Measurements from ENCODE around the gene CD101. TPM values are rescaled to one million over a fixed set of nuclear protein-coding genes. Genes with fewer than 3 reads are reported as not detected.
"Not testable (repeated sequence)": the region's sequence is repeated elsewhere in the genome, so short reads cannot be mapped to it uniquely, and the experiment has no call there.

CD101 gene
- total RNA-seq, 4 donors from 2014 or later = 1.2 to 5.3 (median 2.8) TPM

GRCh38 chr1:116968724-116969123, 32.8 kb upstream of the CD101 start:
- H3K36me3 ChIP-seq = peaks cover 18% of the 10 kb centered on the region
- WGBS = 64% methylated on average over 3 of the region's 3 CpGs

GRCh38 chr1:116971258-116971860, 30.2 kb upstream of the CD101 start:
- Histone ChIP-seq H3K27me3 (no peaks in the 10 kb centered on the region), H3K9me3 (no peaks in the 10 kb centered on the region), H3K4me1 (peaks cover 12% of the 10 kb centered on the region), H3K27ac (no peak overlapping the region), H3K4me3 (no peak overlapping the region), H3K36me3 (peaks cover 28% of the 10 kb centered on the region)
- DNase-seq (ENCODE audit: low spot score in 2 of 2) = no peak
- WGBS = 76% methylated on average over 4 of the region's 4 CpGs
- TF ChIP-seq POLR2A (IDR thresholded peaks at IDR 0.05) (no peak), POLR2AphosphoS5 (IDR thresholded peaks at IDR 0.05) (no peak), EP300 (IDR thresholded peaks at IDR 0.05) (no peak)
- TF ChIP-seq, protein P1, sequence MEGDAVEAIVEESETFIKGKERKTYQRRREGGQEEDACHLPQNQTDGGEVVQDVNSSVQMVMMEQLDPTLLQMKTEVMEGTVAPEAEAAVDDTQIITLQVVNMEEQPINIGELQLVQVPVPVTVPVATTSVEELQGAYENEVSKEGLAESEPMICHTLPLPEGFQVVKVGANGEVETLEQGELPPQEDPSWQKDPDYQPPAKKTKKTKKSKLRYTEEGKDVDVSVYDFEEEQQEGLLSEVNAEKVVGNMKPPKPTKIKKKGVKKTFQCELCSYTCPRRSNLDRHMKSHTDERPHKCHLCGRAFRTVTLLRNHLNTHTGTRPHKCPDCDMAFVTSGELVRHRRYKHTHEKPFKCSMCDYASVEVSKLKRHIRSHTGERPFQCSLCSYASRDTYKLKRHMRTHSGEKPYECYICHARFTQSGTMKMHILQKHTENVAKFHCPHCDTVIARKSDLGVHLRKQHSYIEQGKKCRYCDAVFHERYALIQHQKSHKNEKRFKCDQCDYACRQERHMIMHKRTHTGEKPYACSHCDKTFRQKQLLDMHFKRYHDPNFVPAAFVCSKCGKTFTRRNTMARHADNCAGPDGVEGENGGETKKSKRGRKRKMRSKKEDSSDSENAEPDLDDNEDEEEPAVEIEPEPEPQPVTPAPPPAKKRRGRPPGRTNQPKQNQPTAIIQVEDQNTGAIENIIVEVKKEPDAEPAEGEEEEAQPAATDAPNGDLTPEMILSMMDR (IDR thresholded peaks at IDR 0.05) = no peak

More at GRCh38 chr1:116968724-116969123, 32.8 kb upstream of the CD101 start:
- Histone ChIP-seq H3K9me3 (no peaks in the 10 kb centered on the region), H3K4me3 (no peak overlapping the region), H3K27ac (no peak overlapping the region), H3K27me3 (no peaks in the 10 kb centered on the region), H3K4me1 (peaks cover 12% of the 10 kb centered on the region)
- no peak for DNase-seq (ENCODE audit: low spot score in 2 of 2)
- TF ChIP-seq, protein P1 (IDR thresholded peaks at IDR 0.05) = no peak
- TF ChIP-seq POLR2AphosphoS5 (IDR thresholded peaks at IDR 0.05) = no peak
- TF ChIP-seq POLR2A (IDR thresholded peaks at IDR 0.05) = no peak
- TF ChIP-seq EP300 (IDR thresholded peaks at IDR 0.05) = no peak

- peaks cover 12% of the 10 kb centered on the region for H3K4me1 ChIP-seq
- DNase-seq (ENCODE audit: low spot score in 2 of 2) = no peak
- H3K27me3 ChIP-seq = no peaks in the 10 kb centered on the region
- WGBS = 72% methylated on average over 6 of the region's 6 CpGs
- no peaks in the 10 kb centered on the region for H3K9me3 ChIP-seq
- H3K36me3 ChIP-seq = peaks cover 20% of the 10 kb centered on the region
- H3K4me3 ChIP-seq = no peak overlapping the region
- no peak for TF ChIP-seq POLR2A (IDR thresholded peaks at IDR 0.05)
- H3K27ac ChIP-seq = no peak overlapping the region
These were observed 29.4 kb upstream of the CD101 start for GRCh38 chr1:116971965-116972673.

- Histone ChIP-seq H3K9me3 (no peaks in the 10 kb centered on the region), H3K27ac (no peak overlapping the region), H3K36me3 (peaks cover 18% of the 10 kb centered on the region), H3K4me1 (peaks cover 12% of the 10 kb centered on the region), H3K4me3 (no peak overlapping the region), H3K27me3 (no peaks in the 10 kb centered on the region)
- TF ChIP-seq, protein P1 (IDR thresholded peaks at IDR 0.05) = no peak
- no peak for TF ChIP-seq POLR2AphosphoS5 (IDR thresholded peaks at IDR 0.05)
- no peak for TF ChIP-seq EP300 (IDR thresholded peaks at IDR 0.05)
- TF ChIP-seq POLR2A (IDR thresholded peaks at IDR 0.05) = no peak
- 49% methylated on average over 2 of the region's 2 CpGs for WGBS
- no peak for DNase-seq (ENCODE audit: low spot score in 2 of 2)
These were observed 28.9 kb upstream of the CD101 start for GRCh38 chr1:116972674-116973030.

DNA sequence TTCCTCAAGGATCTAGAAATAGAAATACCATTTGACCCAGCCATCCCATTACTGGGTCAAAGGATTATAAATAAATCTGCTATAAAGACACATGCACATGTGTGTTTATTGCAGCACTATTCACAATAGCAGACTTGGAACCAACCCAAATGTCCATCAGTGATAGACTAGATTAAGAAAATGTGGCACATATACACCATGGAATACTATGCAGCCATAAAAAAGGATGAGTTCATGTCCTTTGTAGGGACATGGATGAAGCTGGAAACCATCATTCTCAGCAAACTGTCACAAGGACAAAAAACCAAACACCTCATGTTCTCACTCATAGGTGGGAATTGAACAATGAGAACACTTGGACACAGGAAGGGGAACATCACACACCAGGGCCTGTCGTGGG, 21.3 kb upstream of the CD101 start:
- not testable (repeated sequence) for H3K27me3 ChIP-seq; H3K27ac ChIP-seq; H3K4me3 ChIP-seq; H3K4me1 ChIP-seq; DNase-seq (ENCODE audit: low spot score in 2 of 2); H3K36me3 ChIP-seq; H3K9me3 ChIP-seq
- 95% methylated on average over 1 of the region's 1 CpG for WGBS

DNA sequence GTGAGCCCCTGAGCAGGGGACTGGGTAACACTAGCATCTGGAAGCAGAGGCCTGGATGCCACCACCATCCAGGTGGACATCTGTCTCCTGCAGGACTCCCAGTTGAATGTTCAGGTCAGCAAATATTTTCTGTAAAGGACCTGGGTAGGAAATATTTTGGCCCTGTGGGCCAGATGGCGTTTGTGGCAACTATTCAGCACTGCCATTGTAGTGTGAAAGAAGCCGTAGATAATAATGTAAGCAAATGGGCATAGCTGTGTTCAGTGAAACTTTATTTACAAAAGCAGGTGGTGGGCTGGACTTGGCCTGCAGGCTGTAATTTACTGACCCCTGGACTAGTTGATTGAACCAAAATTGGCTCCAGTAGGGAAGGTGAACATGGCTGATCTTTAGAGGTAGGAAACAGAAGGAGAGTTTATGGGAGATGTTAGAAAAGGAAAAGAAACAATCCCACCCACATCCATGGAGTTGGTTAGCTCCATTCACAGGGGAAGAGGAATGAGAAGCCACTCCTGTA, 20.0 kb upstream of the CD101 start:
- WGBS = 92% methylated on average over 2 of the region's 2 CpGs
- no peaks in the 10 kb centered on the region for H3K27me3 ChIP-seq
- no peaks in the 10 kb centered on the region for H3K9me3 ChIP-seq
- no peaks in the 10 kb centered on the region for H3K4me1 ChIP-seq
- H3K4me3 ChIP-seq = no peak overlapping the region
- no peak for DNase-seq (ENCODE audit: low spot score in 2 of 2)
- no peak overlapping the region for H3K27ac ChIP-seq
- TF ChIP-seq EP300 (IDR thresholded peaks at IDR 0.05) (no peak), POLR2A (IDR thresholded peaks at IDR 0.05) (no peak), POLR2AphosphoS5 (IDR thresholded peaks at IDR 0.05) (no peak)
- TF ChIP-seq, protein P1 (IDR thresholded peaks at IDR 0.05) = no peak
- peaks cover 11% of the 10 kb centered on the region for H3K36me3 ChIP-seq
